ENCODE data around the gene CCKAR. TPM values are rescaled to one million over a fixed set of nuclear protein-coding genes. Genes with fewer than 3 reads are reported as not detected.

The CCKAR gene
- total RNA-seq, 4 donors from 2014 or later = not detected

DNA sequence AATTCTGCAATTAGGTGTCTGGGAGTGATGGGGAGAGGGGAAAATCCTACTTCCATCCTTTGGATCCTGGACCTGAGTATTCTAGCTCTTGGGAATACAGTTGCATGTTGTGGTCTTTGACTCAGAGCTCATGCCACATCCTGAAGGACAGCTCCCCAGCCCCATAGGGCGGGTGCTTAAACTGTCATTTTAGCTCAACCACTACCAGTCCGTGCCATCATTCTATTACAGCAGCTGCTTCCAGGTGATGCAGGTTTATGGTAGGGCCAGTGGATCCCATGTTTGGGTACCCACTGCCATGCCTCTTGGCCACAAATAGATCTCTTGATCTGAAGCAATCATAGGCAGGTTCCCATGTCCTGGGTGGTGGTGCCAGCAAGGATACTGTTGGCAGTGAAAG lies 34.7 kb downstream of the CCKAR start:
- DNase-seq = no peak
- H3K27ac ChIP-seq = no peak overlapping the region
- no peak for TF ChIP-seq POLR2A (IDR thresholded peaks at IDR 0.05)
- TF ChIP-seq, protein P1, sequence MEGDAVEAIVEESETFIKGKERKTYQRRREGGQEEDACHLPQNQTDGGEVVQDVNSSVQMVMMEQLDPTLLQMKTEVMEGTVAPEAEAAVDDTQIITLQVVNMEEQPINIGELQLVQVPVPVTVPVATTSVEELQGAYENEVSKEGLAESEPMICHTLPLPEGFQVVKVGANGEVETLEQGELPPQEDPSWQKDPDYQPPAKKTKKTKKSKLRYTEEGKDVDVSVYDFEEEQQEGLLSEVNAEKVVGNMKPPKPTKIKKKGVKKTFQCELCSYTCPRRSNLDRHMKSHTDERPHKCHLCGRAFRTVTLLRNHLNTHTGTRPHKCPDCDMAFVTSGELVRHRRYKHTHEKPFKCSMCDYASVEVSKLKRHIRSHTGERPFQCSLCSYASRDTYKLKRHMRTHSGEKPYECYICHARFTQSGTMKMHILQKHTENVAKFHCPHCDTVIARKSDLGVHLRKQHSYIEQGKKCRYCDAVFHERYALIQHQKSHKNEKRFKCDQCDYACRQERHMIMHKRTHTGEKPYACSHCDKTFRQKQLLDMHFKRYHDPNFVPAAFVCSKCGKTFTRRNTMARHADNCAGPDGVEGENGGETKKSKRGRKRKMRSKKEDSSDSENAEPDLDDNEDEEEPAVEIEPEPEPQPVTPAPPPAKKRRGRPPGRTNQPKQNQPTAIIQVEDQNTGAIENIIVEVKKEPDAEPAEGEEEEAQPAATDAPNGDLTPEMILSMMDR (IDR thresholded peaks at IDR 0.05 in 4 of 5, conservative IDR thresholded peaks at IDR 0.05 in 1 of 5) = no peak
- intact Hi-C loops (cut with DNase I; ENCODE audit: low total_unique reads) = no loop called here
- no peak for ATAC-seq
- no peaks in the 10 kb centered on the region for H3K4me1 ChIP-seq
- H3K27me3 ChIP-seq = no peaks in the 10 kb centered on the region
- in situ Hi-C loops (cut with MboI; ENCODE audit: low sequenced_read_pairs in 4 of 4) = loop anchor here (5.0 to 25.0 kb wide), 7 partner anchors 107 to 557 kb away; no protein-coding TSS in a partner anchor
- H3K9me3 ChIP-seq = no peaks in the 10 kb centered on the region
- H3K4me3 ChIP-seq = no peak overlapping the region
- no peaks in the 10 kb centered on the region for H3K36me3 ChIP-seq

DNA sequence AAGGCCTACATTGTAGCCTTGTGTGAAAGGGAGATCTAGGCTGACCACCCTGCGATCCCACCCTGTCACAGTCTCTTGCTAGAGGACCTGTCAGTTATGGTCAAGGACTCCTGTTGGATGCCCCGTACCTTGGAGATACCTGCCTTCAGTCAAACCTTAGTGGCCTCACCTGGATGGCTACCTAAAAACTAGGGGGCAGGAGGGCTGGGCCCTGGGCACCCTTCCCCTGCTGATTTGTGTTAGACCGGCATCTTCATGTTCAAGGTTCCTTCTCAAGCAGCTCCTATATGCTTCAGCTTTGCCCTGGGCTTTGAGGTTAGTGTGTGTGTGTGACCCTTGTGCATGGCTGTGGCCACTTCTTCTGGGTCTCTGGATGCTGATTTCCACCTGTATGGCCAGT lies 35.3 kb downstream of the CCKAR start:
- Histone ChIP-seq H3K36me3 (no peaks in the 10 kb centered on the region), H3K27ac (no peak overlapping the region), H3K27me3 (no peaks in the 10 kb centered on the region), H3K9me3 (no peaks in the 10 kb centered on the region), H3K4me3 (no peak overlapping the region), H3K4me1 (no peaks in the 10 kb centered on the region)
- intact Hi-C loops (cut with DNase I; ENCODE audit: low total_unique reads) = no loop called here
- in situ Hi-C loops (cut with MboI; ENCODE audit: low sequenced_read_pairs in 4 of 4) = loop anchor here (5.0 to 25.0 kb wide), 7 partner anchors 107 to 557 kb away; no protein-coding TSS in a partner anchor
- DNase-seq = no peak
- no peak for ATAC-seq
- TF ChIP-seq, protein P1 (IDR thresholded peaks at IDR 0.05 in 4 of 5, conservative IDR thresholded peaks at IDR 0.05 in 1 of 5) = no peak
- TF ChIP-seq POLR2A (IDR thresholded peaks at IDR 0.05) = no peak

DNA sequence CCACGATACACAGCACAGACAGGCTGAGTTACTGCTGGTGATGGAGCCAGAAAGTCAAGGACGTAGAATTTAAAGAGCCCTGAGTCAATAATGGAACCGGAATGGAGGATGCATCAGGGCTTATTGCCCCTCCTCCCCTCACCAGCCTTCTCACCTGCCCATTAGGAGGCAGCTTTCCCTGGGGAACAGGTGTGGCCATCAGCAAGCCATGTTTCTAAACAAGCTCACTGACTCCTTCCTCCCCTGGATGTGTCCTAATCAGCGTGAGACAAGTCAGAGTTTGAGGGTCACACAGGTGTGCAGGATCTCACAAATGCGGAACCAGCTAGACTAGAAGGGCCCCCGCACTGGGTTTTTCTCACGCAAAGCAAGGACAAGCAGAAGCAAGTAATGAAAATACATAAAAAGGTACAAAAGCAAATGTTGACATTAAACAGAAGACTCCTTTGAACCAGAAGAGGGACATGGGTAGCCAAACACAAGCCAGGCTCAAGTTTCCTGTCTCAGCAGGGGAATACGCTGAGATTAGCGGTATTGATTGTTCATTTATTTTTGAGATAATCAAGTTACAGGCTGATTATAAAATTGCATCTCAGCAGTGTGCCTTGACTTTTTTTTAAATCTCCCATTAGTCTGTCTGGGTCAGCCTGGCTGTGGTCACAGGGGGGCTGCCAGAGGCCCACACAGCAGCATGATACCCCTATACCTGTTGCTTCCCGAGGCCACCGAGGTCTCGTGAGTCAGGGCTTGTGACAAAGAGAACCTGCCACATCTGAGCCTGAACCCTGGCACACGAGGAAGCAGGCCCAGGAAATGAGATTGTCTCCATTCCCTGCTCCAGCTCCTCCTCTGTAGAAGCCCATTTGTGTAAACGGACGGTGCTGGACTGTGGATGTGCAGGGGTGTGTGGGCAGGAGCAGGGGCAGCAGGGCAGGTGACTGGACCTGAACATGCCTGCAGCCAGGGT lies 37.4 kb downstream of the CCKAR start:
- TF ChIP-seq, protein P1 (IDR thresholded peaks at IDR 0.05 in 4 of 5, conservative IDR thresholded peaks at IDR 0.05 in 1 of 5) = no peak
- TF ChIP-seq POLR2A (IDR thresholded peaks at IDR 0.05) = no peak
- DNase-seq = no peak
- Histone ChIP-seq H3K27me3 (no peaks in the 10 kb centered on the region), H3K27ac (no peak overlapping the region), H3K36me3 (no peaks in the 10 kb centered on the region), H3K4me3 (no peak overlapping the region), H3K9me3 (no peaks in the 10 kb centered on the region), H3K4me1 (no peaks in the 10 kb centered on the region)
- ATAC-seq = no peak
- intact Hi-C loops (cut with DNase I; ENCODE audit: low total_unique reads) (no loop called here), in situ Hi-C loops (cut with MboI; ENCODE audit: low sequenced_read_pairs in 4 of 4) (loop anchor here (10.0 to 25.0 kb wide), 5 partner anchors 109 to 559 kb away; no protein-coding TSS in a partner anchor)

DNA sequence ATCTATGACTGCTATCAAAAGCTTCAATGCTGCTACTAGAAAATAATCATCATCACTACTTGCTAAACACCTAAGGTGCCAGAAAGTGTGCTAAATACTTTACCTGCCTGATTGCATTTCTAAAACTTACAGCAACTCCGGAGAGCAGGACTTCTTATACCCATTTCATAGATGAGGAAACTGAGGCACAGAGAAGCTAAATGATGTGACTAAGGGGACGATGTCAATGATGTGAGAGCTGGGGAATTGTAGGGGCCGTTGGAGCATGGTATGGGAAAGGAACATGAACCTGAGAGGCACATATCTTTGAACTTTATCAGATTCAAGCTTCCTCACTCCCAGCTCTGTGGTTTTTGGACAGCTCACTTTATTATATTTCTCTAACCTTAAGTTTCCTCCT lies 38.7 kb downstream of the CCKAR start:
- ATAC-seq (no peak), DNase-seq (no peak)
- H3K27me3 ChIP-seq = no peaks in the 10 kb centered on the region
- no peaks in the 10 kb centered on the region for H3K4me1 ChIP-seq
- in situ Hi-C loops (cut with MboI; ENCODE audit: low sequenced_read_pairs in 4 of 4) (loop anchor here (10.0 to 25.0 kb wide), 5 partner anchors 111 to 561 kb away; no protein-coding TSS in a partner anchor), intact Hi-C loops (cut with DNase I; ENCODE audit: low total_unique reads) (no loop called here)
- no peak for TF ChIP-seq POLR2A (IDR thresholded peaks at IDR 0.05)
- TF ChIP-seq, protein P1 (IDR thresholded peaks at IDR 0.05 in 4 of 5, conservative IDR thresholded peaks at IDR 0.05 in 1 of 5) = no peak
- no peaks in the 10 kb centered on the region for H3K9me3 ChIP-seq
- no peak overlapping the region for H3K27ac ChIP-seq
- H3K4me3 ChIP-seq = no peak overlapping the region
- H3K36me3 ChIP-seq = no peaks in the 10 kb centered on the region
